Right forelimb (tissue), 1 donor: ENCODE data around the gene APMAP.

Source experiments
- DNase-seq: peaks from one replicate; pipeline ENCODE4 v3.0.0-alpha.2; 2018

APMAP gene

GRCh38 chr20:24986436-24987015 lies 6.0 kb downstream of the APMAP start:
- no peak for DNase-seq

- no peak for DNase-seq
These were observed 6.7 kb downstream of the APMAP start for GRCh38 chr20:24985802-24986201.

- DNase-seq = no peak
These were observed 7.5 kb downstream of the APMAP start for GRCh38 chr20:24984961-24985640.

GRCh38 chr20:24983896-24984295 lies 8.7 kb downstream of the APMAP start:
- no peak for DNase-seq

GRCh38 chr20:24981790-24982189 lies 10.8 kb downstream of the APMAP start:
- DNase-seq = no peak

GRCh38 chr20:24981282-24981681 lies 11.3 kb downstream of the APMAP start:
- DNase-seq = no peak

GRCh38 chr20:24980291-24981053 lies 12.1 kb downstream of the APMAP start:
- no peak for DNase-seq

- no peak for DNase-seq
These were observed 13.3 kb downstream of the APMAP start for GRCh38 chr20:24979036-24979960.

- no peak for DNase-seq
These were observed 14.0 kb downstream of the APMAP start for GRCh38 chr20:24978513-24978912.

- no peak for DNase-seq
These were observed 14.8 kb downstream of the APMAP start for GRCh38 chr20:24977797-24978196.

GRCh38 chr20:24977336-24977735 lies 15.2 kb downstream of the APMAP start:
- DNase-seq = no peak

- peak; percentile 27 for DNase-seq
These were observed 20.2 kb downstream of the APMAP start for GRCh38 chr20:24972341-24972740.

- DNase-seq = no peak
These were observed 21.0 kb downstream of the APMAP start for GRCh38 chr20:24971376-24972101.

GRCh38 chr20:24970754-24971153 lies 21.8 kb downstream of the APMAP start:
- no peak for DNase-seq

- DNase-seq = no peak
These were observed 22.5 kb downstream of the APMAP start for GRCh38 chr20:24970030-24970553.

GRCh38 chr20:24969186-24970029 lies 23.1 kb downstream of the APMAP start:
- no peak for DNase-seq

- DNase-seq = no peak
These were observed 24.2 kb downstream of the APMAP start for GRCh38 chr20:24968278-24968800.

- no peak for DNase-seq
These were observed 26.1 kb downstream of the APMAP start for GRCh38 chr20:24966317-24967012.

GRCh38 chr20:24965065-24965919 lies 27.3 kb downstream of the APMAP start:
- no peak for DNase-seq
